Stimulated activated CD8-positive, alpha-beta memory T cell treated with anti-CD3 and anti-CD28 coated beads, Interleukin-15, amount 100 ng/mL, for 48 hours (primary cell): ENCODE measurements around the gene SIGLEC15.

Source experiments
- DNase-seq, 2 donors: peaks; one replicate each; pipeline ENCODE4 v3.0.0-alpha.2; 2020; ENCODE audit warnings: low read depth in 2 of 2

SIGLEC15 gene

GRCh38 chr18:45879681-45880655, 54.5 kb downstream of the SIGLEC15 start:
- DNase-seq: peak; percentile 44 to 55

- DNase-seq: no peak
Observed at GRCh38 chr18:45880876-45881558, 55.5 kb downstream of the SIGLEC15 start.

DNA sequence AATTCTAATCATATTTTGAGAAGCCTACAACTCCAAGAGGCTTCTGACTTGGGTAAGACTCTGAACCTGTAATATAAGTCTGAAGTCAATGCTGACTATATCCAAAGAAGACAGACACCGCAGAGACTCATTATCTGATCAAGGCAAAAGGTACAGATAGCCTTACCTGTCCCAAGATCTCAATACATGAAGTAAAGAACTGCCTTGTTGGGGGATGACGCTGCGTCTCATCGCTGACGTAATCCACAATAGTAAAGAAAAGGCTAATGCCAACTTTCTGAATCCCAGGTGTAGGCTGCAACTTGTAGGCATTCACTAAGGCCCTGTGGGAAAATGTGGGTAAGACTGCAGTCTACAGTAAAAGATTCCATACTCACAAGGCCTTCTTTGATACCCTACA, 62.1 kb downstream of the SIGLEC15 start:
- DNase-seq: no peak

GRCh38 chr18:45889419-45890064, 64.1 kb downstream of the SIGLEC15 start:
- no peak for DNase-seq

GRCh38 chr18:45890606-45891005, 65.1 kb downstream of the SIGLEC15 start:
- DNase-seq: no peak

DNA sequence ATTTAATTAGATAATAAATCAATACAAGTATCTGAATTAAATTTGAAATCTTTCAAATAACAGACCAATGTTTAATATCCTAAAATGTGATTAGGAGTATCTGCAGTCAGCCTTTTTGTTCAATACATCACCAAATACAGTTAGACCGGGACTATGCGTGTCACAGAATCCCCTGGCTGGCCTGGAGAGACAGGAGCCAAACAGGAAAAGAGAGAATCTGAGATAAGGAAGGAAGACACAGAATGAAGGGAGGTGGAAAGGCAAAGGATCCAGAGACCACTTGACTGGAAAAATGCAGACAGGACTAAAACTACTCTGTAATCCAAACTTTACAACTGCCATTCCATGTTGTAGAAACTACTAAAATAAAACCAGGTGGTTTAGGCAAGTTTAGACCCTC, 66.3 kb downstream of the SIGLEC15 start:
- DNase-seq: no peak
